ENCODE results near the gene OSTF1. TPM values are rescaled to one million over a fixed set of nuclear protein-coding genes. Genes with fewer than 3 reads are reported as not detected.

OSTF1 gene
- total and polyA plus RNA-seq, 2 experiments from 2014 or later: 15.6 to 24.0 TPM

GRCh38 chr9:75167281-75167680 lies 79.0 kb downstream of the OSTF1 start:
- Histone ChIP-seq H2AFZ (no peak overlapping the region), H3K36me3 (ENCODE audit: insufficient read depth) (no peaks in the 10 kb centered on the region), H3F3A (replicated peaks; ENCODE audit: low read depth) (no peaks in the 10 kb centered on the region), H3K9me2 (ENCODE audit: insufficient read depth) (no peaks in the 10 kb centered on the region), H4K20me1 (replicated peaks; ENCODE audit: insufficient read depth) (no peaks in the 10 kb centered on the region), H3K79me2 (replicated peaks; ENCODE audit: insufficient read depth) (no peaks in the 10 kb centered on the region), H3K4me2 (no peak overlapping the region), H3K4me1 (ENCODE audit: insufficient read depth) (peaks cover 17% of the 10 kb centered on the region), H3K27ac (ENCODE audit: low read depth) (no peak overlapping the region), H3K27me3 (ENCODE audit: insufficient read depth) (no peaks in the 10 kb centered on the region), H3K4me3 (no peak overlapping the region)
- H3K27me3 Mint-ChIP-seq (ENCODE audit: insufficient read depth, low read depth, poor library complexity): no peaks in the 10 kb centered on the region
- DNase-seq (ENCODE audit: low spot score) (no peak), ATAC-seq (no peak)
- TF ChIP-seq STAT1 (IDR thresholded peaks at IDR 0.05; ENCODE audit: unreplicated experiment): no peak
- TF ChIP-seq ZNF331 (CRISPR knock-in tag; IDR thresholded peaks at IDR 0.05; ENCODE audit: low read depth): no peak
- no peak for TF ChIP-seq EZH2 (IDR thresholded peaks at IDR 0.05; ENCODE audit: low read depth, unreplicated experiment)
- TF ChIP-seq EZH2phosphoT487 (IDR thresholded peaks at IDR 0.05; ENCODE audit: unreplicated experiment): no peak
- TF ChIP-seq REST (IDR thresholded peaks at IDR 0.05; ENCODE audit: unreplicated experiment): no peak
- TF ChIP-seq CTCF (conservative IDR thresholded peaks at IDR 0.05; ENCODE audit: low read depth in 2 of 2): no peak
- TF ChIP-seq NANOG (IDR thresholded peaks at IDR 0.05; ENCODE audit: borderline replicate concordance): no peak
- no peak for TF ChIP-seq CREB1 (CRISPR knock-in tag; IDR thresholded peaks at IDR 0.05; ENCODE audit: low read depth)
- no peak for TF ChIP-seq JUNB (IDR thresholded peaks at IDR 0.05; ENCODE audit: unreplicated experiment)
- H3K36me3 Mint-ChIP-seq (ENCODE audit: low read depth): no peaks in the 10 kb centered on the region; the same call in 2 of the 3 replicates
- peaks cover 10% of the 10 kb centered on the region; the same call in 1 of the 3 replicates for H3K9me3 Mint-ChIP-seq
- no peak overlapping the region for H3K27ac Mint-ChIP-seq
- no peak overlapping the region for H3K4me3 Mint-ChIP-seq
- H3K4me1 Mint-ChIP-seq: peaks cover 11% of the 10 kb centered on the region
